HG02884 (cell line): ENCODE data around the gene ALG12.
"Not testable (repeated sequence)": the region's sequence is repeated elsewhere in the genome, so short reads cannot be mapped to it uniquely, and the experiment has no call there.

ENCODE experiments used
- ATAC-seq: cut with Tn5 transposase; IDR thresholded peaks from one replicate; pipeline ENCODE4 v1.9.1; 2021; ENCODE audit warnings: mild to moderate bottlenecking, moderate library complexity; ENCODE audit not compliant: unreplicated experiment

ALG12 gene

DNA sequence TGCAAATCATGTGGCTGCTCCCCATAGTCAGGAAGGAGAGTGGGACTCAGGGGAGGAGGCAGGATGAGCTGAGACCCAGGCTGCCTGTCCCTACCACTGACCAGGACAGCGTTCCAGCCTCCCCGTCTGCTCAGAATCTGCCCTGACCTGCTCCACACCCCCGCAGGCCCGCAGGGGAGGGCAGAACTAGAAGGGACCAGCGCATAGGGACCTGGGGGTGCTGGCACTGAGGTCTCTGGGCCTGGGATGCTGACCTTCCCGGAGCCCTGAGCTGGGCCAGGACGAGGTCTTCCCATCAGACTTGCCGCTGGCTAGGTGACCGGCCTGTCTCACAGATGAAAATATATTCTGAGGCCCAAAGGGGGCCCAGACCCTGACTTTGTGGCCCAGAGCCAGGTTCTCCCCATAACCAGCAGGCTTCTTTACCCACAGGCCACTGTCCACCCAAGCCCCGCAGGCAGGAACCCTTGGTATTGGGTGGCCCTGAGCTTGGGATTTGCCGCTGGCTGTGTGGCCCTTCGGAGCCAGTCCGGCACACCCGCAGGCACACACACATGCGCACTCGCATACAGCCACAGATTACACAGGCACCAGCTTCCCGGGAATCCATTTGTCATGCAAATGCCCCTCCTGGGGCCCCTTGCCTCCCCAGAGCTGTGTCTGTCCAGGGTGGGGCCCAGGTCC, 28.5 kb upstream of the ALG12 start:
- no peak for ATAC-seq

- ATAC-seq = not testable (repeated sequence)
These were observed 27.0 kb upstream of the ALG12 start for GRCh38 chr22:49945042-49945794.

- ATAC-seq = no peak
These were observed 26.2 kb upstream of the ALG12 start for GRCh38 chr22:49944399-49944891.

- ATAC-seq = no peak
These were observed 25.6 kb upstream of the ALG12 start for GRCh38 chr22:49943771-49944398.

GRCh38 chr22:49943405-49943765, 25.1 kb upstream of the ALG12 start:
- ATAC-seq = no peak

- ATAC-seq = no peak
These were observed 24.5 kb upstream of the ALG12 start for GRCh38 chr22:49942565-49943404.

GRCh38 chr22:49941507-49942316, 23.5 kb upstream of the ALG12 start:
- no peak for ATAC-seq

DNA sequence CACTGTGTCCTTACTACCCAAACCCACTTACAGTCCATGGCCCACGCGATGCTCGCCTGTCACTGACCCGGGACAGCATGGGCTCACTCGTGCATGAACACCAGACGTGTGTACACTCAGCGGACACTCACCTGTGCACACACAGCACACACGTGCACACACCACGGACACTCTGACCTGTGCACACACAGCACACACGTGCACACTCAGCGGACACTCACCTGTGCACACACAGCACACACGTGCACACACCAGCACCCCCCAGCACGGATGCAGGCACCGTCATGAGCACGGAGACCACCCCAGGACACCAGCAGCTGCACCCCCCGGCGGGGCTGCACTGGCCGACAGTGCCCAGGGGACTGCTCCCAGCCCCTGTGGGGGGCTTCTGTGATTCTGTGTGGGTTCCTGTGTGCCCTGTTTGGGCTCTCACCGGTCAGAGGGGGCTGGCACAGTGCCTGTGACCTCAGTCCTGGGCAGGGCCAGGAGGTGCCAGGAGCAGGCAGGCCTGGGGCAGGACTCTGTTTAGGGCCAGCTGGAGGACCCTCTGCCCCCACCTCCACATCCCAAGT, 20.4 kb upstream of the ALG12 start:
- no peak for ATAC-seq

DNA sequence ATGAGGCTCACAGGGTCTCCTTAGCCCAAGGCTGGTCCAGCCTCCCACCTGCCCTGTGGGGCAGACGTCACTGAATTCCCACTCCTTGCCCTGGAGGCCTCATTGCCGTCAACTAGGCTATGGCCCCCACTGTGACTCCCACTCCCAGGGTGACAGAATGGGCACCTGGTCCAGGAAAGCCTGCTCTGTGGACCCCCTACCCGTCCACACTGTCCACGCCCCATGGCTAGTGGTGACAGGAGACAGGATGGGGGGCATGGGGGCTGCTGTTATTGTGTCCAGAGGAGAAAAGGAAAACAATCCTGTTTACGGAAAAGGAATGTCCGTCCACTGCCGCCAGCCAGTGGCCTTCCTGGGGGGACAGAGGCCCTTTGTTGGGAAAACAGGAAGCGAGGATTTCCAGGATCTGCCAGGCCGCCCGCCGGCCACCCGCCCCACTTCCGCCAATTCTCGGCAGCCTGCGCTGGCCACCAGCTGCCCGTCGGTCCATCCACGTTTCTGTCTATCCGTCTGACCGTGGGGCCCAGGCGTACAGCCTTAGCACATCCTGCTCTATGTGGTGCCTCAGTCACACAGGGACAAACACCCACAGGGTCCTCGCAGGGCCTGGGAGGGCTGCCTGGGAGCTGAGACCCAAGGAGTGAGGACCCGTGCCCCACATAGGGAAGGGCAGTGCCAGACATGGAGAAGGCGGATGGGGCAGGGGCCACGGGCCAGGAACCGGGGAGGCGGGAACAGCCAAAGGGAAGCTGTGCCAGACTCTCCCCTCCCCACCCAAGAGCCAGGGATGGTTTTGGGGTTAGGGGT, 19.7 kb upstream of the ALG12 start:
- no peak for ATAC-seq

GRCh38 chr22:49936973-49937757, 18.9 kb upstream of the ALG12 start:
- no peak for ATAC-seq

DNA sequence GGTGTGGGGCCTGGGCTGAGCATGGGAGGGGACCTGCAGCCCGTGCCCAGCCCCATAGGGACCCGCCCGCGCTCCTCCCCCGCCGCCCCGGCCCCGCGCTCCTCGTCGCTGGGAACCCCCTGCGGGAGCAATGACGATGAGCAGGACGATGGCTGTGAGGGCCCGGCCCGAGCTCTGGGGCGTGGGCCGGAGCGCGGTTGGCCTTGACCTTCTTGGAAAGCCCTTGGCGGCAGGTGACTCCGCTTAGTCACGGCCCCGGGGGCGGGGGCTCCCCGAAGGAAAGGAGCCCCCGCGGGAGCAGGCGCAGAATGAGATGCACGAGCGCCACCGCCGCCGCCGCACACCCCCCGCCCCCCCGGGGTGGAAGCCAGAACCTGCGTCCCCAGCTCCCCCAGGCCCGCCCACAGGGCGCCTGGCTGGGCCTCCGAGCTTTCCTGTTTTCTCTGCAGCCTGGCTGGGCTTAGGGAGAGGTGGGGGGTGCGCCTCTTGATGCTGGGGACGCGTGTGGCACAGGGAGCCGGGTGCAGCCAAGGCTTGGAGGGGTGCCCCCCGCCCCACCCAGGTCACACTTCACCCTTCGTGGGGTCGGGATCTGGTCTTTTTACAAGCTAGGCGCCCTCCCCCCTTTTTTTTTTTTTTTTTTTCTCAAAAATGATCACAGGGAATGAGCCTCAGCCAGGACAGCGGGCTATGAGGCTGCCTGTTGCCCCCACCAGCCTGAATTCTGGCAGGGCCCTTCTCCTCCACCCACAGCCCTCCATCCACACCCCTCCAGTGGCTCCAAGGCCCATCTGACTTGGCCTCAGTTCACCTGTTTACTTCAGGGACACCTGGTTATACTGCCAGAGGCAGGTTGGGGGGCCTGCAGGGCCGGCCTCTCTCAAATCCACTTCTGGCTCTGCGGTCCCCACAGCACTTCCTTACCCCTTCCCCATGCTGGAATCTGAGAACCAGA, 18.1 kb upstream of the ALG12 start:
- ATAC-seq = peak; percentile 57

DNA sequence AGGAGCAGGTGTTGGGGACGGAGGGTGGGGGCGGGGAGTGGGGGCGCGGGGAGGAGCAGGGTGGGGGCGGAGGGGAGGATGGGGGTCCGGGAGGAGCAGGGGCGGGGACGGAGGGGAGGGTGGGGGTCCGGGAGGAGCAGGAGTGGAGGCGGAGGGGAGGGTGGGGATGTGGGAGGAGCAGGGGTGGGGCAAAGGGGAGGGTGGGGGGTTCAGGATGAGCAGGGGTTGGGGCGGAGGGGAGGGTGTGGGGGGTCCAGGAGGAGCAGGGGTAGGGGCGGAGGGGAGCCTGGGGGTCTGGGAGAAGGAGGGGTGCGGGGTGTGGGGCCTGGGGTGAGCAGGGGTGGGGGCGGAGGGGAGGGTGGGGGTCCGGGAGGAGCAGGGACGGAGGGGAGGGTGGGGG, 17.3 kb upstream of the ALG12 start:
- no peak for ATAC-seq

GRCh38 chr22:49934891-49935557, 16.8 kb upstream of the ALG12 start:
- ATAC-seq = no peak

DNA sequence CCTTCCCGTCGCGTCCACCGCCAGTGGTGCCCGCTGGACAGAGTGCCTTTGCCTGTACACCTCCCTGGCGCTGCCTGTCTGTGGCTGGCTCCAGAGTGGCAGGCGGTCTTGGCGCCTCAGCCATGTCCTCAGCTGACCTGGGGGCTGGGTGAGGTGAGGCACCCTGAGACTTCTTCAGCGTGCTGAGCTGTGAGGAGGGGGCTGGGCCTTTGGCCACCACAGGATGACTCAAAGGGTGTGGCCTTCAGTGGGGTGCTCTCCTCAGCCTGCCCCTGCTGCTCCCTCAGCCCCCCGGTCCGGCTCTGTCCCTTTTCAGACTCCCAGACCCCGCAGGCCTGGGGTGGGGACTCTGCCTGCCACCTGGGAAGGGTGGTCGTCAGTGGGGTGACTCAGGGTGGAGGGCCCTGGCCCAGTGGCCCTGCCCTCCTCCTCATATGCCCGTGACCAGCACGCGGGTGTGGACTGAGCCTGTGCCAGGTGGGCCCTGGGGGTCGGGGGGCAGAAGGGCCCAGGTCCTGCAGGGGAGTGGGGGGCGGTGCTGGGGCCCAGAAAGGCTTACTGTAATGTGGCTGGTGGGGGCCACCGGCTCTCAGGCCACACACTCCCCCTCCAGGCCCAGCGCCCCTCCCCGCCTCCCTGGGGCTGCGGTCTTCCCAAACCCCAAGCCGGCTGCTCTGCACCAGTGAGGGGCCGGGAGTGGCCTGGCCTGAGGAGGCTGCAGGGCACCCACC, 16.1 kb upstream of the ALG12 start:
- no peak for ATAC-seq

- ATAC-seq = no peak
These were observed 15.3 kb upstream of the ALG12 start for GRCh38 chr22:49933236-49934159.
